Hematopoietic multipotent progenitor cell treated with erythropoietin and hydrocortisone succinate and interleukin-3 and kit ligand, for 4 days (in vitro differentiated cells): ENCODE data around the gene ATOSB.
"Not testable (repeated sequence)": the region's sequence is repeated elsewhere in the genome, so short reads cannot be mapped to it uniquely, and the experiment has no call there.

Source experiments
- DNase-seq: peaks from one replicate; pipeline ENCODE4 v3.0.0-alpha.2; 2015

Gene ATOSB, protein sequence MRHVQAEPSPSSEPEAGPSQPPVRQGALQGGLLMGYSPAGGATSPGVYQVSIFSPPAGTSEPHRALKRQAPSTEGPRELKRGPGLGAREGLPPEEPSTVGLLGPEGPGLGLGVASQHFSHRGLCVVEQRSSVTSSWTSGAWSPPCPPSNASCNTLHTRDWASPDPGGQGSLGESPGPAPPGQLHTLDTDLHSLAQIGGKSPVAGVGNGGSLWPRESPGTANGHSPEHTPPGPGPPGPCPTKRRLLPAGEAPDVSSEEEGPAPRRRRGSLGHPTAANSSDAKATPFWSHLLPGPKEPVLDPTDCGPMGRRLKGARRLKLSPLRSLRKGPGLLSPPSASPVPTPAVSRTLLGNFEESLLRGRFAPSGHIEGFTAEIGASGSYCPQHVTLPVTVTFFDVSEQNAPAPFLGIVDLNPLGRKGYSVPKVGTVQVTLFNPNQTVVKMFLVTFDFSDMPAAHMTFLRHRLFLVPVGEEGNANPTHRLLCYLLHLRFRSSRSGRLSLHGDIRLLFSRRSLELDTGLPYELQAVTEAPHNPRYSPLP

DNA sequence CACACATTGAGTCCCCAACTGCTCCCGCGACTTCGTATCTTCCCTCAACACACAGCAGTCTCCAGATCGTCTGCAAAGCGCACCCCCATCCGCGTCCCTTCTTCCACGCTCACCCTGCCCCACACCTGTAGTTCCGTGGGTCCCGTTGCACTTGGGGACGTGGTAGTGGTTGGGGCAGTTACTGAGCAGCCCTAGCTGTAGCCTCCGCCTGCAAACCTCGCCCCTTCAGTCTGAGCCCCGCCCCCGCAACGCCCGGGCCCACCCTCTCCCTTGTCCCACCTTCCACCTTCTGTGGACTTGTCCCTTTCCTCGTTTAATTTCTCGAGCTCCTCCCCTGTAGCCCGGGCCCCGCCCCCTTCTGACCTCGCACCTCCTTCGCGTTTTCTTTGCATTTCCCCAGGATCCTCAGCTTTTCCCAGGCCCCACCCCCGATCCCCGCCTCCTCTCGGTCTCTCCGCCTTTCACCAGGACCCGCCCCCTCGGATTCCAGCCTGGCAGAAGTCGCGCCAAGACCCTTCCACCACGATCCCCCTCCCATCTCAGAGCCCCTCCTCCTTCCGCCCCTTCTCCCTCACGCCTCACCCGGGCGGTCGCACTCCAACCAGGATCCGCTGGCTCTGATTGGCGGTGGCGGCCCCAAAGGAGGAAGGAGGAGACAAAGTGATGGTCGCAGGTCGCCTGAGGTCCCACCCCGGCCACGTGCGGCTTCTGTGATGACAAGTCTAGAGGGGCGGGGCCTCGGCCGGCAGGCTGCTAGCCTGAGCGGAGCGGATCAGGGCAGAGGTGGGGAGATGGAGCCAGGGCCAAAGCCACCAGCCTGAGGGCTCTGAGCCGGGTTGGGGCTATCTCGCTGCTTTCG, at the start of gene ATOSB:
ATOSB (minus strand) TSS at position 183 of the 859 bp plus-strand sequence. CDS start 7,588 bp downstream, outside the sequence.
- peak; percentile 99 for DNase-seq

DNA sequence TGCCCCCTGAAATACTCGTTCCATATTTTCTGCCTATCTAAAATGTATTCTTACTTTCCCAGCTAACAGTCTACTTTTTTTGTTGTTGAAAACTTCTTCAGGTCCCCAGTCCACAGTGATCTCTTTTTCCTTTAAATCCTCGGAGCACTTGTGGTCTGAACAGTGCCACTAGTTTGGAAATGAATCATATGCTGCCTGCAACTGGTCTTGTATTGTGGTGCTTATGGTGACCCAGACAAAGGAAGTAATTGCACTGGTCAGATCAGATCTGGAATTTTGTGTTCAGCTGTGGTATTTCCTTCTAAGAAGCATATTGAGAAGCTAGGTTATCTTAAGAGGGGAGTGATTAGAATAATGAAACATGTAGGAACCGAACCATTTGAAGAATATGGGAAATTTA, 49.0 kb upstream of the ATOSB start:
- peak; percentile 9 for DNase-seq

GRCh38 chr9:35163413-35163812, 47.8 kb upstream of the ATOSB start:
- DNase-seq = no peak

DNA sequence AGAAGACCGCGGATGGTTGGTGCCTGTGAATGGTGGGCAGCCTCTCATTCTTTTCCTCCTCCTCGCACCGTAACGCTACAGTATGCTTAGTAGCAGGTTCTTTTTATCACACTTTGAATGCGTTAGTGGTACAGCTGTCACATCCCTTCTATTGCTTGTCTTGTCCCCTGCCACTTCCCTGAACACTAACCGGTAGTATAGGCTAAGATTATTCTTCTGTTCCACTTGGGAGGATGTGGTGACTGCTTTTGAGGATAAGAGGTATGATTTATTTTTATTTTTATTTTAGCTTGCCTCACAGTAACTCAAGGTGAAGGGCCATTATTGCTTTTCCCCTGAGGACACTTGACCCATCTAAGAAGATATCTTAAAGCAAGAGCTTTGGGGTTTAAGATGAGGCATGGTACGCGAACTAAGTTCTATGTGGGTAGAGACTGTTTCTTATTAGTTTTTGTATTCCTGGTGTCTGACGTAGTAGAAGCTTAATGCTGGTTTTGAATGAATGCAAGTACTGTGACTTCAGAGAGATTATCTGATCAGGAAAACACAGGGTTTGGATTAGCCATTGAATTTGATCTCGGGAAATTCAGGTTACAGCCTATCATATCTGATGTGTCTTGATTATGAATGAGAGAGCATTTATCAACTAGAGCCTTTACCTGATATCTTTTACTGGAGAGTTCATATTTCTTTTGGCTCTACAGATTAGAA, 47.1 kb upstream of the ATOSB start:
- no peak for DNase-seq

DNA sequence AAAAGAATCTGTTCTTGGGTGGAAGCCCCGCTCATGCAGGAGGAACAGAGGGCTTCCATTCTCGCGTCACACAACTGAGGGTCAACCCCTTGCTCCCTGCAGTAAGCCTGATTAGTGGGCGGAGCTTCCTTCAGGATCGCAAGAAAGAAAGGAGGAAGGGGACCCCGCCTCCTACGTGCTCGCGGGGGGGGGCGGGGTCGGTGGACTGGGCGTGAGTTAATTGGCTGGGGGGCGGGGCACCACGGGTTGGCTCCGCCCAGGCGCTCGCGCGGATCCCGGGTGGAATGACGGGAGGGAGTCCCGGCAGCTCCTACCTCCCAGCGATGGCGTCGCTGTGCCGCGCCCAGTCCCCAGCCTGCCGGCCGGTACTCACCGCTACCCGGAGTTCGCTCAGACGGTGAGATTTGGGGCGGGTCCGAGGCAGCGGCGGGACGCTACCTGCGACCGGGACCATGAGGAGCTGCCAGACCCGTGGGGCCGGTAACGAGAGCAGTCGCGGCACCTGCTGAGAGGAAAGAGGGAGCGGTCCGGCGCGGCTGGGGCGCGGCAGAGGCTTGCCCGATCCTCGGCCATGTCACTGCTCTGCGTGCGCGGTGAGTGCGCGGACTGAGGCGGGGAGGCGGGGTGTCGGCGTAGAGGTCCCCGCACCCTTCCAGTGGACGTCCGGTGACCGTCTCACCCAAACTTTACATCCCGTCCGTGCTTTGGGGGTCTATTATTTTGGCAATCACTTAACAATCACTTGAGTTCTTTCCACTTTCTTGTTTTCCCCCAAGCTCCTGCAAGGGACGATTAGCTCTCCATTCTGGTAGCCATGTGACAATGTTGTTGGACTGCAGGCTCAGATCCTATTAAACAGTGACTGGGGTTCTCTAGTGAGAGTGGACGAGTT, 46.3 kb upstream of the ATOSB start, which contains the start of gene UNC13B:
UNC13B (plus strand) TSS at position 297 of the 892 bp plus-strand sequence; CDS start at position 572, 275 bp downstream.
- DNase-seq = peak; percentile 96

DNA sequence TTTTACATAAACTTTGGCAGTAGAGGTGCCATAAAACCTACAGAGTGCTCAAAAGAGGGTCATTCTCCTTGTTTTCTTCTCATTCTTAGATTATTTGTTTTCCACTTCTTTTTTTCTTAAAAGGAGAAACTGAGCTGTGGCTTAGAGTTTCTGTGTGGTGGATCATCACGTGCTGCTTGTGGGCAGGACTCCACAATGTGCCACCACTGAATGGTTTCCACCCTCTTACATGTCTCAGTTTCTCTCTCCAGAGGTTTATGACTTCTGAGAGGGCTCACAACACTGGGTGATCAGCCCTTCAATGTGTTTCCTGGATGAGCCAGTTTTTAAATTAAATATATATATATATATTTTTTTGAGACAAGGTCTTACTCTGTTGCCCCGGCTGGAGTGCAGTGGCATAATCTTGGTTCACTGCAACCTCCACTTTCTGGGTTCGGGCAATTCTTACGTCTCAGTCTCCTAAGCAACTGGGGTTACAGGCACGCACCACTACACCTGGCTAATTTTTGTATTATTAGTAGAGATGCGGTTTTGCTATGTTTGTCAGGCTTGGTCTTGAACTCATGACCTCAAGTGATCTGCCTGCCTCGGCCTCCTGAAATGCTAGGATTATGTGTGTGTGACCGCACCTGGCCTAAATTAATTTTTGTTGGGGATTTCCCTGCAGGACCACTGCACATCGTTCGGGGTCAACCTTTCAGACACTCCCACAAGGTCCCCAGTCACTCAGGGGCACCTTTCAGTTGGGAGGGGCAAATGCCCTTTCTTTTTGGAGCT, 43.0 kb upstream of the ATOSB start:
- no peak for DNase-seq

GRCh38 chr9:35157836-35158235, 42.2 kb upstream of the ATOSB start:
- not testable (repeated sequence) for DNase-seq

GRCh38 chr9:35156781-35157180, 41.1 kb upstream of the ATOSB start:
- no peak for DNase-seq

DNA sequence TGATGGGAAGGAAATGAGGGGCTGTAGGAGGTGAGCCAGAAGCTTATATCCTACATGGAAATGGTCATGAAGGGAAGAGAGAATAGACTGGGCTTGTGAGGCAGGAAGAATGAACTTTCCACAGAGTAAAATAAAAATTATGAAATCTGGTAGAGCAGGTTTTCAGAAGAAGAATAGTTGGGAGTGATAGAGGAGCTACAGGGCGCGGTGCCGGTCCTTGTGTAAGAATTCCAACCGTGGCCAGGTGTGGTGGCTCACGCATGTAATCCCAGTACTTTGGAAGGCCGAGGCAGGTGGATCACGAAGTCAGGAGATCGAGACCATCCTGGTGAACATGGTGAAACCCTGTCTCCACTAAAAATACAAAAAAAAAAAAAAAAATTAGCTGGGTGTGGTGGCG, 37.3 kb upstream of the ATOSB start:
- DNase-seq = no peak

GRCh38 chr9:35147941-35148563, 32.4 kb upstream of the ATOSB start:
- not testable (repeated sequence) for DNase-seq

GRCh38 chr9:35142037-35142436, 26.4 kb upstream of the ATOSB start:
- no peak for DNase-seq

- no peak for DNase-seq
These were observed 24.4 kb upstream of the ATOSB start for GRCh38 chr9:35140093-35140492.

DNA sequence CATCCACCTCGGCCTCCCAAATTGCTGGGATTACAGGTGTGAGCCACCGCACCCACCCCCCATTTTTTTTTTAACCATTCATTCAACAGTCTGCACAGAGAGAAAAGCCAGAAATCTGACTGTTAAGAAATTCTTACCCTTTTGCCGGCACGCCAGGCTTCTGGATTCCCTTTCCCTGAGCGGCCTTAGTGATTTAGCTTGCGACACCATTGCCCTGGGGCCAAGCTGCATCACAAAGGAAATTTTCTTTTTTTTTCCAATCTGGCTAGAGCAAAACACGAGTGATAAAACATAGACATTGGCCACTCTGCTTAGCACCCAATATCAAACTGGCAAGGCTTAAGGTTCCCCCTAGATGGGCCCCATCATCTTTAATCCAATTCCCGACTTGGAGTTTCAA, 21.2 kb upstream of the ATOSB start:
- DNase-seq = no peak

DNA sequence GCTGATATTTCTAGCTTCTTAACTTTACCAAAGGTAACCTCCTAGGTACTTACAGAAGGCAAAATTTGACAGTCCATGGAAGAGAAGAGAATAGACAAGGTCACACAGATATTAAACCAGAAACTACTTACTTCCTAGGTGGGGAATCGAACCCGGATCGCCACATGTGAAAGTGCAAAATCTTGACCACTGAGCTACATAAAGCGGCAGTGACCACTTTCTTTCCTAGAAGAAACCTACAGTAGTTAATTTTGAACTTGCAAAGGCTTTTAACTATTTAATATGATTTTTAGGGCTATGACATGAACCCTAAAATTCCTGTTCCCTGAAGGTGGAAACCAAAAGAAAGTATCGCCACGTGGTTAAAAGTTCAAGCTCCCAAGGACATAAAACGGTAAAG, 20.3 kb upstream of the ATOSB start:
- no peak for DNase-seq

DNA sequence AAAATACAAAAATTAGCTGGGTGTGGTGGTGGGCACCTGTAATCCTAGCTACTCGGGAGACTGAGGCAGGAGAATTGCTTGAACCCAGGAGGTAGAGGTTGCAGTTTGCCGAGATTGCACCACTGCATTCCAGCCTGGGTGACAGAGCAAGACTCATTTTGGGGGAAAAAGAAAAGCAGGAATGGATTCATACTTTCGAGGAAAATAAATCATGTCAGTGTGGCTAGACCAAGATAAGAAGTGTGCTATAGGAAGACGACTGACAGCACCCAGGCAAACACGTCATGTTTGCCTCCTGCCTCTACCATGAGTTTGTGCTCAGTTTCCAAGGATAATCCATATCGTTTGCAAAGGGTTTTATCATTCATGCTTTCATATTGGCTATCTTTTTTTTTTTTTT, 19.3 kb upstream of the ATOSB start:
- DNase-seq = no peak

- peak; percentile 97 for DNase-seq
These were observed 1.4 kb upstream of the ATOSB start for GRCh38 chr9:35116898-35117551.

DNA sequence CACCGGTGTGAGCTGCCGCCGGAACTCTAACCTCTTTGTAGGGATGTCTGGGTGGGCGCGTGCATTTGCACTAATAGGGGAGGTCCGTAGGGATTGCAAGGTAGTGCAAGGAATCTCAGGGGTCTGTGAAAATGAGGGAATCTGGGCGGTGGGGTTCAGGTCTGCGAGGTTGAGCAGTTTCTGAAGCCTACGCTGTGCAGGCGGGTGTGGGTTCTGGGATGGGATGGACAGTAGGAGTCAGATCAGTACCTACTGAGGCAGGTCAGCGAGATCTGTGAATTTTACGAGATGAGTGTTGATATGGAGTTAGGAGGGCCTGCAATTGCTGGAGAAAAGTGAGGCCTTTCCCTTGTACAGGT, 856 bp upstream of the ATOSB start:
- no peak for DNase-seq

GRCh38 chr9:35114840-35115628, 628 bp downstream of the ATOSB start:
- DNase-seq = peak; percentile 80
